ENCODE data around the gene OR7G2. TPM values are rescaled to one million over a fixed set of nuclear protein-coding genes. Genes with fewer than 3 reads are reported as not detected.
"Not testable (repeated sequence)": the region's sequence is repeated elsewhere in the genome, so short reads cannot be mapped to it uniquely, and the experiment has no call there.

OR7G2 gene
- total RNA-seq, 4 donors from 2014 or later, result not detected

- peaks cover 0 to 6% of the 10 kb centered on the region in 2 donors for H3K4me1 ChIP-seq
- peak overlapping the region; percentile 52 to 76 for H3K27ac ChIP-seq
- no peaks in the 10 kb centered on the region for H3K27me3 ChIP-seq
- DNase-seq, result no peak
- H3K9me3 ChIP-seq, result no peaks in the 10 kb centered on the region
- no peak overlapping the region for H3K4me3 ChIP-seq
- TF ChIP-seq CTCF (IDR thresholded peaks at IDR 0.05) (no peak), POLR2A (IDR thresholded peaks at IDR 0.05) (no peak)
- H3K36me3 ChIP-seq, result no peaks in the 10 kb centered on the region
- intact Hi-C loops (cut with DNase I; ENCODE audit: low total_unique reads), result no loop called here
These were observed 28.6 kb downstream of the OR7G2 start for GRCh38 chr19:9078651-9079050.

- intact Hi-C loops (cut with DNase I; ENCODE audit: low total_unique reads), result no loop called here
- Histone ChIP-seq H3K27me3 (no peaks in the 10 kb centered on the region), H3K4me1 (peaks cover 0 to 6% of the 10 kb centered on the region in 2 donors), H3K4me3 (no peak overlapping the region), H3K27ac (peak overlapping the region; percentile 31 to 76), H3K36me3 (no peaks in the 10 kb centered on the region), H3K9me3 (no peaks in the 10 kb centered on the region)
- DNase-seq, result no peak
- no peak for TF ChIP-seq POLR2A (IDR thresholded peaks at IDR 0.05)
- no peak for TF ChIP-seq CTCF (IDR thresholded peaks at IDR 0.05)
These were observed 30.4 kb downstream of the OR7G2 start for GRCh38 chr19:9076901-9077300.

GRCh38 chr19:9075064-9075949 is 32.0 kb downstream of the OR7G2 start:
- Histone ChIP-seq H3K9me3 (no peaks in the 10 kb centered on the region), H3K36me3 (no peaks in the 10 kb centered on the region), H3K4me3 (no peak overlapping the region), H3K4me1 (peaks cover 0 to 6% of the 10 kb centered on the region in 2 donors), H3K27me3 (no peaks in the 10 kb centered on the region), H3K27ac (peak overlapping the region; percentile 74 to 81)
- DNase-seq, result peak; percentile 89 to 96
- TF ChIP-seq POLR2A (IDR thresholded peaks at IDR 0.05) (no peak), CTCF (IDR thresholded peaks at IDR 0.05) (no peak)
- intact Hi-C loops (cut with DNase I; ENCODE audit: low total_unique reads), result no loop called here

GRCh38 chr19:9073806-9074205 is 33.5 kb downstream of the OR7G2 start:
- Histone ChIP-seq H3K9me3 (no peaks in the 10 kb centered on the region), H3K36me3 (no peaks in the 10 kb centered on the region), H3K4me1 (peaks cover 0 to 6% of the 10 kb centered on the region in 2 donors), H3K4me3 (no peak overlapping the region), H3K27me3 (no peaks in the 10 kb centered on the region), H3K27ac (peak overlapping the region in 1 of 2 donors; percentile 40)
- intact Hi-C loops (cut with DNase I; ENCODE audit: low total_unique reads), result no loop called here
- TF ChIP-seq CTCF (IDR thresholded peaks at IDR 0.05) (no peak), POLR2A (IDR thresholded peaks at IDR 0.05) (no peak)
- DNase-seq, result no peak

GRCh38 chr19:9071720-9072119 is 35.6 kb downstream of the OR7G2 start:
- intact Hi-C loops (cut with DNase I; ENCODE audit: low total_unique reads); H3K4me3 ChIP-seq; H3K27me3 ChIP-seq; H3K9me3 ChIP-seq; DNase-seq; H3K27ac ChIP-seq; H3K36me3 ChIP-seq; H3K4me1 ChIP-seq: not testable (repeated sequence)

Data from uterus (tissue), 4 donors.